GM18519 (cell line): ENCODE data around the gene ACACA.

ENCODE experiments used
- ATAC-seq: cut with Tn5 transposase; IDR thresholded peaks from one replicate; pipeline ENCODE4 v1.9.1; 2021; ENCODE audit warnings: mild to moderate bottlenecking, moderate library complexity; ENCODE audit not compliant: unreplicated experiment, low FRiP score

ACACA gene

GRCh38 chr17:37399265-37399803 is 7.3 kb downstream of the ACACA start:
- no peak for ATAC-seq

GRCh38 chr17:37393352-37393751 is 13.3 kb downstream of the ACACA start:
- no peak for ATAC-seq

- ATAC-seq = no peak
These were observed 14.5 kb downstream of the ACACA start for GRCh38 chr17:37392024-37392590.

GRCh38 chr17:37391146-37391545 is 15.5 kb downstream of the ACACA start:
- no peak for ATAC-seq

GRCh38 chr17:37389160-37389559 is 17.5 kb downstream of the ACACA start:
- ATAC-seq = no peak

GRCh38 chr17:37388266-37388665 is 18.4 kb downstream of the ACACA start:
- no peak for ATAC-seq

- no peak for ATAC-seq
These were observed 20.2 kb downstream of the ACACA start for GRCh38 chr17:37386462-37386861.

- ATAC-seq = no peak
These were observed 21.1 kb downstream of the ACACA start for GRCh38 chr17:37385474-37385990.

- no peak for ATAC-seq
These were observed 22.0 kb downstream of the ACACA start for GRCh38 chr17:37384560-37385149.

GRCh38 chr17:37382056-37382455 is 24.6 kb downstream of the ACACA start:
- ATAC-seq = no peak

GRCh38 chr17:37375706-37376105 is 30.9 kb downstream of the ACACA start, which contains the start of gene C17orf78:
Gene C17orf78, plus strand, starts transcription at chr17:37375985. Its CDS starts 108 bp downstream, at chr17:37376093.
- no peak for ATAC-seq

GRCh38 chr17:37373530-37374159 is 33.0 kb downstream of the ACACA start:
- no peak for ATAC-seq

GRCh38 chr17:37368577-37368976 is 38.1 kb downstream of the ACACA start:
- ATAC-seq = no peak

- ATAC-seq = no peak
These were observed 41.0 kb downstream of the ACACA start for GRCh38 chr17:37365589-37365988.

- ATAC-seq = no peak
These were observed 45.1 kb downstream of the ACACA start for GRCh38 chr17:37361543-37361942.

GRCh38 chr17:37360632-37361031 is 46.0 kb downstream of the ACACA start:
- ATAC-seq = no peak

GRCh38 chr17:37359682-37360188 is 46.9 kb downstream of the ACACA start:
- no peak for ATAC-seq

- peak; percentile 85 for ATAC-seq
These were observed 47.6 kb downstream of the ACACA start for GRCh38 chr17:37358830-37359681.

- no peak for ATAC-seq
These were observed 48.4 kb downstream of the ACACA start for GRCh38 chr17:37358098-37358829.
